H1 (cell line): ENCODE measurements around the gene MCCC1. TPM values are rescaled to one million over a fixed set of nuclear protein-coding genes. Genes with fewer than 3 reads are reported as not detected.

Source experiments
- CBX5 ChIP-seq: fragments of 300-800, 300-1000 bp; sonication (generic); IDR thresholded peaks from 2 replicates; pipeline ENCODE4 v1.7.1; 2016; ENCODE audit warnings: antibody characterized with exemption, low read length, low read depth
- PHF8 ChIP-seq: fragments of 200-600 bp; sonication (generic); conservative IDR thresholded peaks from 2 replicates; pipeline ENCODE4 v1.7.1; 2012; ENCODE audit warnings: low read depth, mild to moderate bottlenecking, inconsistent platforms, low read length, moderate library complexity
- POLR2AphosphoS5 ChIP-seq: IDR thresholded peaks from 2 replicates; pipeline ENCODE4 v1.6.1; 2011; ENCODE audit warnings: low read depth, low read length
- RAD21 ChIP-seq, 2 experiments: IDR thresholded peaks in 1 of 2; conservative IDR thresholded peaks in 1 of 2; 2 replicates each; pipeline ENCODE4 v1.6.1; 2011; ENCODE audit warnings: low read depth in 2 of 2, low read length in 2 of 2, improper control_type of control experiment in 1 of 2, inconsistent platforms in 1 of 2, mild to moderate bottlenecking in 1 of 2, moderate library complexity in 1 of 2
- RNF2 ChIP-seq: fragments of 200-900, 300-1000 bp; sonication (generic); IDR thresholded peaks from 2 replicates; pipeline ENCODE4 v1.7.1; 2016; ENCODE audit warnings: borderline replicate concordance, low read depth, mild to moderate bottlenecking, antibody characterized with exemption, low read length; ENCODE audit not compliant: poor library complexity, severe bottlenecking; ENCODE audit errors: missing control alignments
- TAF1 ChIP-seq: IDR thresholded peaks from 2 replicates; pipeline ENCODE4 v1.6.1; 2011; ENCODE audit warnings: mild to moderate bottlenecking, low read depth, low read length
- TAF7 ChIP-seq: optimal IDR thresholded peaks from 2 replicates; pipeline ENCODE3; 2011; ENCODE audit warnings: low read depth, mild to moderate bottlenecking, inconsistent platforms, low read length, moderate library complexity, borderline replicate concordance
- TBP ChIP-seq: IDR thresholded peaks from 2 replicates; pipeline ENCODE4 v1.6.1; 2011; ENCODE audit warnings: low read depth, low read length, improper control_type of control experiment
- polyA plus RNA-seq, 7 experiments: library from polyadenylated mRNA; depleted of rRNA in 3 of 7; stranded (reverse) in 5 of 7; unstranded in 2 of 7; fragments of >200 nt in 5 of 7; fragments of 200-250 nt in 2 of 7; gene quantifications; 1 replicate in 5 of 7; 2 replicates in 1 of 7; 4 replicates in 1 of 7; pipeline versions ENCODE4 v1.2.1 to v1.2.3, GENCODE V29; 2011 to 2013; ENCODE audit warnings: missing spikeins in 2 of 7, mixed read lengths in 2 of 7
- total RNA-seq: library from RNA; stranded (reverse); fragmentation: NEBNext Ultra II Directional; extraction: Animal tissue kit (Norgen Biotek cat#: 25700); gene quantifications from 2 replicates; pipeline ENCODE4 v1.2.1, GENCODE V29; 2021
- TF ChIP-seq, protein P1 (sequence below): IDR thresholded peaks from 2 replicates; pipeline ENCODE4 v1.6.1; 2011; ENCODE audit warnings: low read depth, mild to moderate bottlenecking, low read length; ENCODE audit not compliant: insufficient read depth

The MCCC1 gene
- total and polyA plus RNA-seq, 2 of the 8 experiments (the other 6 are each of a cell fraction or from before 2014, with no cell fraction given): 10.8 to 21.5 TPM

- TF ChIP-seq CBX5 (no peak), PHF8 (peak; percentile 82), TAF1 (peak; percentile 59), POLR2AphosphoS5 (peak; percentile 46; the same call in 1 of the 2 replicates), RAD21 (IDR thresholded peaks at IDR 0.05 in 1 of 2, conservative IDR thresholded peaks at IDR 0.05 in 1 of 2; ENCODE audit: low read depth in 2 of 2, low read length in 2 of 2) (no peak), TBP (peak; percentile 37; the same call in 1 of the 2 replicates), RNF2 (no peak), TAF7 (peak; percentile 22)
- TF ChIP-seq, protein P1, sequence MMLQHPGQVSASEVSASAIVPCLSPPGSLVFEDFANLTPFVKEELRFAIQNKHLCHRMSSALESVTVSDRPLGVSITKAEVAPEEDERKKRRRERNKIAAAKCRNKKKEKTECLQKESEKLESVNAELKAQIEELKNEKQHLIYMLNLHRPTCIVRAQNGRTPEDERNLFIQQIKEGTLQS: no peak
- TF ChIP-seq, all 59 proteins: peak for 10
Observed at GRCh38 chr3:182980204-182981037, 118.9 kb downstream of the MCCC1 start, which contains the start of gene DCUN1D1 (continued).
